H1 (cell line): ENCODE data around the gene NEU4. TPM values are rescaled to one million over a fixed set of nuclear protein-coding genes. Genes with fewer than 3 reads are reported as not detected.

Experiments used
- CBX5 ChIP-seq: fragments of 300-800, 300-1000 bp; sonication (generic); IDR thresholded peaks from 2 replicates; pipeline ENCODE4 v1.7.1; 2016; ENCODE audit warnings: antibody characterized with exemption, low read length, low read depth
- CTBP2 ChIP-seq: IDR thresholded peaks from 2 replicates; pipeline ENCODE4 v1.7.0; 2011; ENCODE audit warnings: borderline replicate concordance, mild to moderate bottlenecking, moderate library complexity, mixed read lengths, low read length; ENCODE audit not compliant: insufficient read depth, insufficient read length
- HDAC2 ChIP-seq, 2 experiments: fragments of 300-600 bp in 1 of 2; sonication (generic) in 1 of 2; IDR thresholded peaks; 2 replicates each; pipeline ENCODE4 v1.6.1; 2011 to 2012; ENCODE audit warnings: low read depth in 2 of 2, low read length in 2 of 2, mild to moderate bottlenecking in 2 of 2, moderate library complexity in 2 of 2, borderline replicate concordance in 1 of 2, inconsistent platforms in 1 of 2
- RAD21 ChIP-seq, 2 experiments: IDR thresholded peaks in 1 of 2; conservative IDR thresholded peaks in 1 of 2; 2 replicates each; pipeline ENCODE4 v1.6.1; 2011; ENCODE audit warnings: low read depth in 2 of 2, low read length in 2 of 2, improper control_type of control experiment in 1 of 2, inconsistent platforms in 1 of 2, mild to moderate bottlenecking in 1 of 2, moderate library complexity in 1 of 2
- SAP30 ChIP-seq: fragments of 300-600 bp; sonication (generic); IDR thresholded peaks from 2 replicates; pipeline ENCODE4 v1.7.1; 2012; ENCODE audit warnings: low read length, moderate library complexity, mild to moderate bottlenecking, inconsistent platforms; ENCODE audit not compliant: insufficient read depth, insufficient replicate concordance
- SRF ChIP-seq: IDR thresholded peaks from 2 replicates; pipeline ENCODE4 v1.6.1; 2011; ENCODE audit warnings: mild to moderate bottlenecking, low read depth, low read length, moderate library complexity
- TAF7 ChIP-seq: optimal IDR thresholded peaks from 2 replicates; pipeline ENCODE3; 2011; ENCODE audit warnings: low read depth, mild to moderate bottlenecking, inconsistent platforms, low read length, moderate library complexity, borderline replicate concordance
- polyA plus RNA-seq, 7 experiments: library from polyadenylated mRNA; depleted of rRNA in 3 of 7; stranded (reverse) in 5 of 7; unstranded in 2 of 7; fragments of >200 nt in 5 of 7; fragments of 200-250 nt in 2 of 7; gene quantifications; 1 replicate in 5 of 7; 2 replicates in 1 of 7; 4 replicates in 1 of 7; pipeline versions ENCODE4 v1.2.1 to v1.2.3, GENCODE V29; 2011 to 2013; ENCODE audit warnings: missing spikeins in 2 of 7, mixed read lengths in 2 of 7
- total RNA-seq: library from RNA; stranded (reverse); fragmentation: NEBNext Ultra II Directional; extraction: Animal tissue kit (Norgen Biotek cat#: 25700); gene quantifications from 2 replicates; pipeline ENCODE4 v1.2.1, GENCODE V29; 2021
- TF ChIP-seq, protein P1 (sequence below): fragments of 300-600 bp; sonication (generic); IDR thresholded peaks from 2 replicates; pipeline ENCODE4 v1.7.1; 2012; ENCODE audit warnings: low read length, moderate library complexity, mild to moderate bottlenecking, inconsistent platforms; ENCODE audit not compliant: insufficient replicate concordance

NEU4 gene
- total and polyA plus RNA-seq, 2 of the 8 experiments (the other 6 are each of a cell fraction or from before 2014, with no cell fraction given) = 0.32 to 0.50 TPM

DNA sequence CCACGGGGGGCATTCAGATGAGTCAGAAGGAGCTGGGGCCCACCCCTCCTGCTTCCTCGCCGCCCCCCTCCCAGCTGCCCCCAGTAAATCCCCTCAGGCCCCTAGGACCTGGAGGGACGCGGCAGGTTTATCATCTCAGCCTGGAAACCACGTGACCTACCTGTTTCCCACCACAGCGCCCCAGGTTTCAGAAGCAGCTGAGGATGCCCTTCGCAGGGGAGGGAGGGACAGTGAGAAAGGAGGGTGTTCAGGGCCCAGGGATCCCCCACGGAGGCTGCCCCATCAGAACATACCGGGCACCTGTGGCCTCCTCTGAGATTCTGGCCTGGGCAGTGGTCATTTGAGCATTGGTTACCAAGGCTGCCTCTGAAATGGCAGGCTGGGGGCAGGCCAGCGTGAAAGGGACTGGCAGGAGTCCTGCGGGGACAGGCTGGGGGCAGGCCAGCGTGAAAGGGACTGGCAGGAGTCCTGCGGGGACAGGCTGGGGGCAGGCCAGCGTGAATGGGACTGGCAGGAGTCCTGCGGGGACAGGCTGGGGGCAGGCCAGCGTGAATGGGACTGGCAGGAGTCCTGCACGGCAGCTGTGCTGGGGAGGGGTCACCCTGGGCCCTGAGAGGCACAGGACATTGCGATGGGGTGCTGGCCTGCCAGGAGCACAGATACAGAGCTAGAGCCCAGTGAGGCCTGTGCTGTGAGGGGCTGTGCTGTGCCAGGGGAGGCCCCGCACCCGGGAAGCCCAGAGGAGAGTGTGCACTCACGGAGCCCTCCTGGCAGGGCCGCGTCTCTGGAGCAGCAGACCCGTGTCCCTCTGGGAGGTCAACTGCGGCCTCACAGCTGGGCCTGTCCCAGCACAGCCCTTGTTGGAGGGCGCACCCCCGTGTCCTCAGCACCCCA, 1.6 kb downstream of the NEU4 start (continued):
- TF ChIP-seq, protein P1, sequence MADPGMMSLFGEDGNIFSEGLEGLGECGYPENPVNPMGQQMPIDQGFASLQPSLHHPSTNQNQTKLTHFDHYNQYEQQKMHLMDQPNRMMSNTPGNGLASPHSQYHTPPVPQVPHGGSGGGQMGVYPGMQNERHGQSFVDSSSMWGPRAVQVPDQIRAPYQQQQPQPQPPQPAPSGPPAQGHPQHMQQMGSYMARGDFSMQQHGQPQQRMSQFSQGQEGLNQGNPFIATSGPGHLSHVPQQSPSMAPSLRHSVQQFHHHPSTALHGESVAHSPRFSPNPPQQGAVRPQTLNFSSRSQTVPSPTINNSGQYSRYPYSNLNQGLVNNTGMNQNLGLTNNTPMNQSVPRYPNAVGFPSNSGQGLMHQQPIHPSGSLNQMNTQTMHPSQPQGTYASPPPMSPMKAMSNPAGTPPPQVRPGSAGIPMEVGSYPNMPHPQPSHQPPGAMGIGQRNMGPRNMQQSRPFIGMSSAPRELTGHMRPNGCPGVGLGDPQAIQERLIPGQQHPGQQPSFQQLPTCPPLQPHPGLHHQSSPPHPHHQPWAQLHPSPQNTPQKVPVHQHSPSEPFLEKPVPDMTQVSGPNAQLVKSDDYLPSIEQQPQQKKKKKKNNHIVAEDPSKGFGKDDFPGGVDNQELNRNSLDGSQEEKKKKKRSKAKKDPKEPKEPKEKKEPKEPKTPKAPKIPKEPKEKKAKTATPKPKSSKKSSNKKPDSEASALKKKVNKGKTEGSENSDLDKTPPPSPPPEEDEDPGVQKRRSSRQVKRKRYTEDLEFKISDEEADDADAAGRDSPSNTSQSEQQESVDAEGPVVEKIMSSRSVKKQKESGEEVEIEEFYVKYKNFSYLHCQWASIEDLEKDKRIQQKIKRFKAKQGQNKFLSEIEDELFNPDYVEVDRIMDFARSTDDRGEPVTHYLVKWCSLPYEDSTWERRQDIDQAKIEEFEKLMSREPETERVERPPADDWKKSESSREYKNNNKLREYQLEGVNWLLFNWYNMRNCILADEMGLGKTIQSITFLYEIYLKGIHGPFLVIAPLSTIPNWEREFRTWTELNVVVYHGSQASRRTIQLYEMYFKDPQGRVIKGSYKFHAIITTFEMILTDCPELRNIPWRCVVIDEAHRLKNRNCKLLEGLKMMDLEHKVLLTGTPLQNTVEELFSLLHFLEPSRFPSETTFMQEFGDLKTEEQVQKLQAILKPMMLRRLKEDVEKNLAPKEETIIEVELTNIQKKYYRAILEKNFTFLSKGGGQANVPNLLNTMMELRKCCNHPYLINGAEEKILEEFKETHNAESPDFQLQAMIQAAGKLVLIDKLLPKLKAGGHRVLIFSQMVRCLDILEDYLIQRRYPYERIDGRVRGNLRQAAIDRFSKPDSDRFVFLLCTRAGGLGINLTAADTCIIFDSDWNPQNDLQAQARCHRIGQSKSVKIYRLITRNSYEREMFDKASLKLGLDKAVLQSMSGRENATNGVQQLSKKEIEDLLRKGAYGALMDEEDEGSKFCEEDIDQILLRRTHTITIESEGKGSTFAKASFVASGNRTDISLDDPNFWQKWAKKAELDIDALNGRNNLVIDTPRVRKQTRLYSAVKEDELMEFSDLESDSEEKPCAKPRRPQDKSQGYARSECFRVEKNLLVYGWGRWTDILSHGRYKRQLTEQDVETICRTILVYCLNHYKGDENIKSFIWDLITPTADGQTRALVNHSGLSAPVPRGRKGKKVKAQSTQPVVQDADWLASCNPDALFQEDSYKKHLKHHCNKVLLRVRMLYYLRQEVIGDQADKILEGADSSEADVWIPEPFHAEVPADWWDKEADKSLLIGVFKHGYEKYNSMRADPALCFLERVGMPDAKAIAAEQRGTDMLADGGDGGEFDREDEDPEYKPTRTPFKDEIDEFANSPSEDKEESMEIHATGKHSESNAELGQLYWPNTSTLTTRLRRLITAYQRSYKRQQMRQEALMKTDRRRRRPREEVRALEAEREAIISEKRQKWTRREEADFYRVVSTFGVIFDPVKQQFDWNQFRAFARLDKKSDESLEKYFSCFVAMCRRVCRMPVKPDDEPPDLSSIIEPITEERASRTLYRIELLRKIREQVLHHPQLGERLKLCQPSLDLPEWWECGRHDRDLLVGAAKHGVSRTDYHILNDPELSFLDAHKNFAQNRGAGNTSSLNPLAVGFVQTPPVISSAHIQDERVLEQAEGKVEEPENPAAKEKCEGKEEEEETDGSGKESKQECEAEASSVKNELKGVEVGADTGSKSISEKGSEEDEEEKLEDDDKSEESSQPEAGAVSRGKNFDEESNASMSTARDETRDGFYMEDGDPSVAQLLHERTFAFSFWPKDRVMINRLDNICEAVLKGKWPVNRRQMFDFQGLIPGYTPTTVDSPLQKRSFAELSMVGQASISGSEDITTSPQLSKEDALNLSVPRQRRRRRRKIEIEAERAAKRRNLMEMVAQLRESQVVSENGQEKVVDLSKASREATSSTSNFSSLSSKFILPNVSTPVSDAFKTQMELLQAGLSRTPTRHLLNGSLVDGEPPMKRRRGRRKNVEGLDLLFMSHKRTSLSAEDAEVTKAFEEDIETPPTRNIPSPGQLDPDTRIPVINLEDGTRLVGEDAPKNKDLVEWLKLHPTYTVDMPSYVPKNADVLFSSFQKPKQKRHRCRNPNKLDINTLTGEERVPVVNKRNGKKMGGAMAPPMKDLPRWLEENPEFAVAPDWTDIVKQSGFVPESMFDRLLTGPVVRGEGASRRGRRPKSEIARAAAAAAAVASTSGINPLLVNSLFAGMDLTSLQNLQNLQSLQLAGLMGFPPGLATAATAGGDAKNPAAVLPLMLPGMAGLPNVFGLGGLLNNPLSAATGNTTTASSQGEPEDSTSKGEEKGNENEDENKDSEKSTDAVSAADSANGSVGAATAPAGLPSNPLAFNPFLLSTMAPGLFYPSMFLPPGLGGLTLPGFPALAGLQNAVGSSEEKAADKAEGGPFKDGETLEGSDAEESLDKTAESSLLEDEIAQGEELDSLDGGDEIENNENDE = no peak
- TF ChIP-seq TAF7 (no peak), CBX5 (no peak), CTBP2 (no peak), HDAC2 (IDR thresholded peaks at IDR 0.05; ENCODE audit: borderline replicate concordance in 1 of 2, low read depth in 2 of 2, low read length in 2 of 2) (no peak), SRF (no peak), RAD21 (IDR thresholded peaks at IDR 0.05 in 1 of 2, conservative IDR thresholded peaks at IDR 0.05 in 1 of 2; ENCODE audit: low read depth in 2 of 2, low read length in 2 of 2) (no peak), SAP30 (no peak)
